ENCODE results near the gene NTMT1. TPM values are rescaled to one million over a fixed set of nuclear protein-coding genes. Genes with fewer than 3 reads are reported as not detected.
A peak's percentile ranks its signal among the peaks of the same experiment; 100 is the strongest.

Gene NTMT1
- total RNA-seq, 1 donor from 2014 or later, result 30.7 TPM

DNA sequence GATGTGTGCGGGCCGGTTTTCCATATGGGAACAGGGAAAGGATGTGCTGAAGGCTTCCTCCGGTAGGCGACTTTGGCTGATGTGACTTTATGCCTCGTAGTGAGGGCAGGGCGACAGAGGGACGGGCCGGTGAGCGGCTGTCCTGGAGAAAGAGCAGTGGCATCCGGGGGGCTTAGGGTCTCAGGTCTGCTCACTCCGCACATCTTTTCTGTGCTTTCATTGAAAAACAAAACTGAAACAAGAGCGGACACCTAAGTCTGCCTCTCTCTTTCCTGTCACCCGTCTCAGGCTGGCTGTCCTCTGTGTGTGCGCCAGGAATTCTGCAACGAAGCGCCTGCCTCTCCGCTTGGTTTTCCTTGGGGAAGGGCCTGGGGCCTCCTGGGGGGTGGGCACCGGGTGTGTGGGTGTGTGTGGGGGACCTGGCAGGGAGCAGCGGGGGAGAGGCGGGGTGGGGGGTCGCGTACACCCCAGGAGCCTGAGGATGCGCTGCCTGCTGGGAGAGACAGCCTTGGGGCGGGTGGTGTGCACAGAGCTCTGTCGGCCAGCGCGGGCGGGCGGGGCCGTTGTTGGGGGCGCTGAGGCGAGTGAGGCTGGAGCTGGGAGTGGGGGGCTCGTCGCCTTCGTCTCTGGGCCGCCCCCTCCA, 38.9 kb downstream of the NTMT1 start:
- peak overlapping the region; percentile 60 for H3K4me3 Mint-ChIP-seq
- H3K36me3 Mint-ChIP-seq, result no peaks in the 10 kb centered on the region
- H3K9me3 Mint-ChIP-seq, result no peaks in the 10 kb centered on the region
- peaks cover 6% of the 10 kb centered on the region for H3K4me1 Mint-ChIP-seq
- H3K27ac Mint-ChIP-seq, result no peak overlapping the region
- peaks cover 71% of the 10 kb centered on the region for H3K27me3 Mint-ChIP-seq (ENCODE audit: low read depth)
- TF ChIP-seq, protein P1, sequence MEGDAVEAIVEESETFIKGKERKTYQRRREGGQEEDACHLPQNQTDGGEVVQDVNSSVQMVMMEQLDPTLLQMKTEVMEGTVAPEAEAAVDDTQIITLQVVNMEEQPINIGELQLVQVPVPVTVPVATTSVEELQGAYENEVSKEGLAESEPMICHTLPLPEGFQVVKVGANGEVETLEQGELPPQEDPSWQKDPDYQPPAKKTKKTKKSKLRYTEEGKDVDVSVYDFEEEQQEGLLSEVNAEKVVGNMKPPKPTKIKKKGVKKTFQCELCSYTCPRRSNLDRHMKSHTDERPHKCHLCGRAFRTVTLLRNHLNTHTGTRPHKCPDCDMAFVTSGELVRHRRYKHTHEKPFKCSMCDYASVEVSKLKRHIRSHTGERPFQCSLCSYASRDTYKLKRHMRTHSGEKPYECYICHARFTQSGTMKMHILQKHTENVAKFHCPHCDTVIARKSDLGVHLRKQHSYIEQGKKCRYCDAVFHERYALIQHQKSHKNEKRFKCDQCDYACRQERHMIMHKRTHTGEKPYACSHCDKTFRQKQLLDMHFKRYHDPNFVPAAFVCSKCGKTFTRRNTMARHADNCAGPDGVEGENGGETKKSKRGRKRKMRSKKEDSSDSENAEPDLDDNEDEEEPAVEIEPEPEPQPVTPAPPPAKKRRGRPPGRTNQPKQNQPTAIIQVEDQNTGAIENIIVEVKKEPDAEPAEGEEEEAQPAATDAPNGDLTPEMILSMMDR (IDR thresholded peaks at IDR 0.05; ENCODE audit: unreplicated experiment), result no peak
- DNase-seq (ENCODE audit: low spot score in 2 of 2, unreplicated experiment in 2 of 2), result peak in 1 of 2 experiments; percentile 48

DNA sequence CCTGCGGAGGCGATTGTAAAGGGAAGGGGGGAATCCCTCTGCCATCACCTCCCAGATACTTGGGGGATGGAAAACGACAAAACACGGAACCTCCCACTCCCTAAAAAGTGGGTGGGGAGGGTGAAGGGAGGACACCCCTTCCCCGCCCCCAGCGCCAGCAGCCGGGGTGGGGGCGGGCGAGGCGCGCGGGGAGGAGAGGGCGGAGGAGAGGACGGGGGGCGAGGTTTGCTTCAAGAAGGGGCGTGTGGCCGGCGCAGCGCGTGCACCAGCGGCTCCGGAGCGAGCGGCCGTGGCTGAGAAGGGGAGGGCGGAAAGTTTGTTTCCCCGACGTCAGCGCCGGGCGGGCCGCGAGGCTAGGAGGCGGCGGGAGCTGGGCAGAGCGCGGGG, 39.4 kb downstream of the NTMT1 start, which contains the start of gene PRRX2:
PRRX2 (plus strand) TSS at position 259 of the 387 bp plus-strand sequence. CDS start 221 bp downstream, outside the sequence.
- Mint-ChIP-seq H3K27me3 (ENCODE audit: low read depth) (peaks cover 71% of the 10 kb centered on the region), H3K4me3 (peak within 1 kb of the TSS; percentile 60), H3K4me1 (peaks cover 6% of the 10 kb centered on the region), H3K36me3 (no peaks in the 10 kb centered on the region), H3K27ac (no peak within 1 kb of the TSS), H3K9me3 (no peaks in the 10 kb centered on the region)
- DNase-seq (ENCODE audit: low spot score in 2 of 2, unreplicated experiment in 2 of 2), result peak in 1 of 2 experiments; percentile 52
- TF ChIP-seq, protein P1 (IDR thresholded peaks at IDR 0.05; ENCODE audit: unreplicated experiment), result no peak

DNA sequence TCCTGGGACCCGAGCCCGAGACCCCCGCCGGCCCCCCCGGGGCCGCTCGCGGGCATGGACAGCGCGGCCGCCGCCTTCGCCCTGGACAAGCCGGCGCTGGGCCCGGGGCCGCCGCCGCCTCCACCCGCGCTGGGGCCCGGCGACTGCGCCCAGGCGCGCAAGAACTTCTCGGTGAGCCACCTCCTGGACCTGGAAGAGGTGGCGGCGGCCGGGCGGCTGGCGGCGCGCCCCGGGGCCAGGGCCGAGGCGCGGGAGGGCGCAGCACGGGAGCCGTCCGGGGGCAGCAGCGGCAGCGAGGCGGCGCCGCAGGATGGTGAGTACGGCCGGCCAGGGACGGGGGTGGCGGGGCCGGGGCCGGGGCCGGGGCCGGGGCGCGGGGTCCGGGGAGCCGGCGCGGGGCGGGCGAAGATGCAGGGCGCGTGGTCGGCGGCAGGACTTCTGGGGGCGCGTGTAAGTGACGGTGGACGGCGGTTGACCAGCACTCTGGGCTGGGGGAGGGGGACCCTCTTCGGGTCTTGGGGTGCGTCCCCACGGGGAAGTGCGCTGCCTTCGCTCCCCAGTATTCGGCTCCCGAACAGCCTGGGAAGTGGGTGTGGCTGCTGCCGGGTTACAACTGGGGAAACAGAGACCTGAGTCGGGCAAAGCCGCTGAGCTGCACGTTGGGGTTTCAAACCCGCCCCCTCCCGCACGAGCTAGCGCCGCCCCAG, 40.0 kb downstream of the NTMT1 start:
- TF ChIP-seq, protein P1 (IDR thresholded peaks at IDR 0.05; ENCODE audit: unreplicated experiment), result no peak
- Mint-ChIP-seq H3K36me3 (no peaks in the 10 kb centered on the region), H3K4me3 (peak overlapping the region; percentile 58), H3K27me3 (ENCODE audit: low read depth) (peaks cover 69% of the 10 kb centered on the region), H3K4me1 (peaks cover 6% of the 10 kb centered on the region), H3K27ac (no peak overlapping the region), H3K9me3 (no peaks in the 10 kb centered on the region)
- no peak for DNase-seq (ENCODE audit: low spot score in 2 of 2, unreplicated experiment in 2 of 2)

DNA sequence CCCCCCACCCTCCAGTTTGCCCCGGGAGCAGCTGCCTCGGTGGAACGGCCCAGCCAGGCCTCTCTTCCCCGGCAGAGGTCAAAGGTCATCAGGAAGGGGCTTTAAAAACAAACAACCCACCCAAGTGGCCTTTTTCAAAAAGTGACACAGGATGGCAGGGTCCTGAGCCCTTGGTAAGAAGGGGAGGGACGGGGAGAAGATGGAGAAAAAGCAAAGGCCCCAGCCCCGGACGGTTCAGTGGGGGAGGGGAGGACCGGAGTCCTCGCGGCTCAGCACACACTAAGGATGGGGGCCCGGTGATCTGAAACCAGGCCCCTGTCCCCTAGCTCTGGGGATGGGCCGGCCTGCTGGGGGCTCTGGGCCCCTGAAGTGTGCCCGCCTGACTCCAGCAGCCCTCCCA, 40.6 kb downstream of the NTMT1 start:
- TF ChIP-seq, protein P1 (IDR thresholded peaks at IDR 0.05; ENCODE audit: unreplicated experiment), result no peak
- H3K27ac Mint-ChIP-seq, result no peak overlapping the region
- H3K4me3 Mint-ChIP-seq, result peak overlapping the region; percentile 52
- no peaks in the 10 kb centered on the region for H3K36me3 Mint-ChIP-seq
- no peaks in the 10 kb centered on the region for H3K9me3 Mint-ChIP-seq
- peaks cover 6% of the 10 kb centered on the region for H3K4me1 Mint-ChIP-seq
- no peak for DNase-seq (ENCODE audit: low spot score in 2 of 2, unreplicated experiment in 2 of 2)
- peaks cover 66% of the 10 kb centered on the region for H3K27me3 Mint-ChIP-seq (ENCODE audit: low read depth)

DNA sequence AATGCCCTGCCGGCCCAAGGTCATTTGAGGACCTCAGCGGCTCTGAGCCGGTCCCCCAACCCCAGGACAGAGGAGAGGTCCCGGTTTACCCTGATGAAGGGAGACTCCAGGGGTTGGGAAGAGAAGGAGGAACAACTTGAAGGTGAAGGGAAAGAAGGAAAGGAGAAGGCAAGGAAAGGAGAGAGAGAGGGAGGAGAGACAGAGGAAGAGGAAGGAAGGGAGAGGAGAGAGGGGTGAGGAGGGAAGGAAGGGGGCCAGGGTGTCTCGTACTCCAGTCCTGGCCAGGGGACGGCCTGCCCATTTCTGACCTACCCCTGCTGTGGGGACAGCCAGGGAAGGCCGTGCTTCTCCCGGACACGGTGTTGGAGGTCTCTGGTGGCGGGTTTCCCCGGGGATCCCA, 41.4 kb downstream of the NTMT1 start:
- peaks cover 64% of the 10 kb centered on the region for H3K27me3 Mint-ChIP-seq (ENCODE audit: low read depth)
- H3K4me3 Mint-ChIP-seq, result peak overlapping the region; percentile 30
- H3K36me3 Mint-ChIP-seq, result no peaks in the 10 kb centered on the region
- TF ChIP-seq, protein P1 (IDR thresholded peaks at IDR 0.05; ENCODE audit: unreplicated experiment), result no peak
- peaks cover 6% of the 10 kb centered on the region for H3K4me1 Mint-ChIP-seq
- no peaks in the 10 kb centered on the region for H3K9me3 Mint-ChIP-seq
- no peak overlapping the region for H3K27ac Mint-ChIP-seq
- no peak for DNase-seq (ENCODE audit: low spot score in 2 of 2, unreplicated experiment in 2 of 2)

All from mesothelial cell of epicardium (in vitro differentiated cells).